Astrocyte of the cerebellum (primary cell): ENCODE results near the gene ECE1.
"Not testable (repeated sequence)": the region's sequence is repeated elsewhere in the genome, so short reads cannot be mapped to it uniquely, and the experiment has no call there.

Experiments
- DNase-seq: peaks from one replicate; pipeline ENCODE4 v3.0.0-alpha.2; 2011; ENCODE audit warnings: low read depth
- H3K4me3 ChIP-seq: 2 replicates; pipeline ENCODE4 v1.5.1; 2011; ENCODE audit warnings: mild to moderate bottlenecking, low read depth, low read length, moderate library complexity
- CTCF ChIP-seq: IDR thresholded peaks from 2 replicates; pipeline ENCODE4 v1.5.1; 2012; ENCODE audit warnings: low read length, low read depth, moderate library complexity, mild to moderate bottlenecking; ENCODE audit errors: missing control alignments
- in situ Hi-C: cut with HindIII; loops from 2 replicates; pipeline ENCODE4 v1.10.0; 2017; ENCODE audit warnings: low sequenced_read_pairs

ECE1 gene

GRCh38 chr1:21229246-21230000 is 60.8 kb downstream of the ECE1 start:
- no peak overlapping the region for H3K4me3 ChIP-seq
- DNase-seq, result no peak
- in situ Hi-C loops, result no loop called here
- no peak for TF ChIP-seq CTCF

- in situ Hi-C loops, DNase-seq, H3K4me3 ChIP-seq: not testable (repeated sequence)
Observed at GRCh38 chr1:21228224-21228623, 62.0 kb downstream of the ECE1 start.

- TF ChIP-seq CTCF, result no peak
- DNase-seq, result no peak
- in situ Hi-C loops, result no loop called here
- H3K4me3 ChIP-seq, result no peak overlapping the region
Observed at GRCh38 chr1:21225065-21225464, 65.2 kb downstream of the ECE1 start.

- no peak overlapping the region for H3K4me3 ChIP-seq
- in situ Hi-C loops, result no loop called here
- no peak for DNase-seq
Observed at GRCh38 chr1:21220815-21221214, 69.4 kb downstream of the ECE1 start.

GRCh38 chr1:21219674-21220073 is 70.6 kb downstream of the ECE1 start:
- no peak overlapping the region for H3K4me3 ChIP-seq
- in situ Hi-C loops, result no loop called here
- TF ChIP-seq CTCF, result no peak
- DNase-seq, result no peak

More at GRCh38 chr1:21220815-21221214, 69.4 kb downstream of the ECE1 start:
- no peak for TF ChIP-seq CTCF

- no peak overlapping the region for H3K4me3 ChIP-seq
- no peak for DNase-seq
- in situ Hi-C loops, result no loop called here
- peak; percentile 58 for TF ChIP-seq CTCF
Observed at GRCh38 chr1:21217812-21218596, 72.3 kb downstream of the ECE1 start.
